HL-60 (cell line): ENCODE data around the gene VTA1.

Experiments used
- CTCF ChIP-seq: IDR thresholded peaks from one replicate; pipeline ENCODE4 v1.5.1; 2011; ENCODE audit warnings: low read length, control low read depth, inconsistent platforms; ENCODE audit not compliant: insufficient read depth
- GABPA ChIP-seq: IDR thresholded peaks from 2 replicates; pipeline ENCODE4 v1.6.1; 2012; ENCODE audit warnings: low read depth
- POLR2AphosphoS5 ChIP-seq: IDR thresholded peaks from 2 replicates; pipeline ENCODE4 v1.6.1; 2012; ENCODE audit warnings: low read depth
- REST ChIP-seq: IDR thresholded peaks from 2 replicates; pipeline ENCODE4 v1.6.1; 2012; ENCODE audit warnings: low read depth; ENCODE audit not compliant: insufficient replicate concordance

GRCh38 chr6:142172758-142173157 is 25.7 kb downstream of the VTA1 start:
- no peak for TF ChIP-seq CTCF
- TF ChIP-seq POLR2AphosphoS5 = no peak
- TF ChIP-seq REST = no peak
- TF ChIP-seq GABPA = no peak
